HG02678 (cell line): Measurements from ENCODE around the gene LRRC47.

Experiments
- ATAC-seq: cut with Tn5 transposase; IDR thresholded peaks from one replicate; pipeline ENCODE4 v1.9.1; 2021; ENCODE audit warnings: mild to moderate bottlenecking, moderate library complexity; ENCODE audit not compliant: unreplicated experiment

The LRRC47 gene

DNA sequence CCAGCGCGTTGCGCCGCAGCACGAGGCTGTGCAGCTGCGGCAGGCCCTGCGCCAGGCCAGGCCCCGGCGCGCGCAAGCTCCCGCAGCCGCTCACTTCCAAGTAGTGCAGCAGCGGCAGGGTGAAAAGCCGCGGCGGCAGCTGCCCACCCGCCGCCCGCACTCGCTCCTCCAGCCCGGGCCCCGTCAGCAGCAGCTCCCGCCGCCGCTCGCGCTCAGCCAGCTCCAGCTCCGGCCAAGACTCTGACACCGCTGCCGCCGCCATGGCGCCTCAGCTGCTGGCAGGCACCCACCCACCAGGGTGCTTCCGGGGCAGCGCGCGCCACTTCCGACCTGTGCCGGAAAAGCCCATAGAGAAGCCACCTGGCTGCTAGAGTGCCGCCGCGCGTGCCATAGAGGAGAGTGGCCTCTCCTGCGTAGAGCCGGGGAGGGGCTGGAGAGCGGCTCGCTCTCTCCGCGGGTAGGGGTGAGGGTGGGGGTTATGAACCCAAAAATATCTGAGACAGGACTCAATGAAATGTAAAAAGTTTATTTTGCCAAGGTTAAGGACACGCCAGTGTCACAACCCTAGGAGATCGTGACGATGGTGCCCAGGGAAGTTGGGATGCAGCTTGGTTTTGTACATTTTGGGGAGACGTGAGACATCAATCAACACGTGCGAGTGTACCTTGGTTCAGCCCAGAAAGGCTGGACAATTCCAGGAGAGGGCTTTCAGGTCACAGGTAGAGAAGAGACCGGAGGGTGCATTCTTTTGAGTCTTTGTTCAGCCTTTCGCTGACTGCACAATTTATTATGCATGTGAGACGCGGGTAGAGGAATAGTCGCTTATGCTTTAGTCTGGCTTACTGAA is at the start of gene LRRC47:
Gene LRRC47, minus strand, starts transcription at position 284 of the 847 bp plus-strand sequence. Its CDS starts 22 bp downstream, at position 262.
- ATAC-seq = peak; percentile 98

DNA sequence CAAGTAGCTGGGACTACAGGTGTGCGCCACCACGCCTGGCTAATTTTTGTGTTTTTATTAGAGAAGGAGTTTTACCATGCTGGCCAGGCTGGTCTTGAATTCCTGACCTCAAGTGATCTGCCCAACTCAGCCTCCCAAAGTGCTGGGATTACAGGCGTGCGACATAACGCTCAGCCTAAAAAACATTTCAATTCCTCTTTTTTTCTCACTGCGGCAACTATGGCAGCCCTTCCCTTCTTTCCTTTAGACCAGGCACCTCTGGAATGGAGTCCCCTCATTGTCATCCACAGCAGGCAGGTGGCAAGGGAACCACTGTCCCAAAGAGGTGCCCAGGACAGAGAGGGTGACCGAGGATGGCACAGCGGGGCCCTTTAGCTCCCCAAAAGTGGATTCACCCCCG is 46.6 kb upstream of the LRRC47 start:
- ATAC-seq = no peak

DNA sequence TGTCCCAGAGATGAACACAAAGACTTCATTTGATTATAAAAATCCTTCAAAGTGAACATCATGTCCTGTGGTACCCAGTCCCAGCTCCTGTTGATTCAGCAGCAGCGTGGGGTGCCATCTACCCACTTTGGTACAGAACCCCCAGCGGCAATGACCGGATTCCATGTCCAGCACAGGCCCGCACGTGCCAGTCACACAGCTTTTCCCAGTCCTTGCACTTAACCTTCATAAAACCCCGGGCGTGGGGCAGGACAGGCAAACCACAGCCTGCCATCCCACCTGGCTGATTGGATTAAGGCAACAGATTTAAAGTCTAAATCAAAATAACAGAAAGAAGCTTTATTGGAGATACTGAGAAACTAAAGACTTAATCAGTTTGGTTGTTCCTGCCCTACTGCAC is 45.2 kb upstream of the LRRC47 start:
- ATAC-seq = no peak

DNA sequence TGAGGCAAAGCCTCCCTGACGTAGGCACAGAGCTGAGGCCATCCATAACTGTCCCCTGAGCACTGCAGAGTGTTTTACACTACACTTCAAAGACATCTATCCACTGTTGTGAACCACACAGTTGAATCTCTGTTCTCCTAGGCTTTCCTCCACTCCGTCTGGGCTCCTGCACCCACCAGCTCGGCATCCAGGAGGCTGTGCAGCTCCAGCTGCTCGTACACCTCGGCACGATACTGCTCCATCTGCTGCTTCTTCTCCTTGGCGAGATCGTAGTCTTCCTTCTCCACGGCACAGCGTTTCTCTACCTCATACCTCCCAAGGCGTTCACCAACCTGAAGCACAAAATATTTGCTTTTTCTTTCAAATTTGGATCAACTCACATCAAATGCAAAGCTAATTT is 42.5 kb upstream of the LRRC47 start:
- no peak for ATAC-seq

DNA sequence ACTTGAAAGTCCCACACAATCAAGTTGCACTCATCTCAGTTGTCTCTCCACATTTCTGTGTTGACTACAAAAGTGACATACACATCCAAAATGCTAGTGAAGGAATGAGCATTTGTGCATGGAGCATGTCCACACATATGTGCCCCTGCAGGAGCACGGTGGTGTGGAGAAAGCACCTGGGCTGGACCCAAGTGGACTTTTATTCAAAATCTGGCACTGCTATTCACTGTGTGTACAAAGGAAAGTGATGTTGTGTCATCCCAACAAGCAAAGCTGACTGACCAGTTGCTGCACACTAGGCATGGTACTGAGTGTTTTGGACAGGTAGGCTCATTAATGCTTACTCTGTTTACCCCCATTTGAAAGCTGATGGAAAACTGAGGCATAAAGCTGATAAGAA is 41.4 kb upstream of the LRRC47 start:
- no peak for ATAC-seq

DNA sequence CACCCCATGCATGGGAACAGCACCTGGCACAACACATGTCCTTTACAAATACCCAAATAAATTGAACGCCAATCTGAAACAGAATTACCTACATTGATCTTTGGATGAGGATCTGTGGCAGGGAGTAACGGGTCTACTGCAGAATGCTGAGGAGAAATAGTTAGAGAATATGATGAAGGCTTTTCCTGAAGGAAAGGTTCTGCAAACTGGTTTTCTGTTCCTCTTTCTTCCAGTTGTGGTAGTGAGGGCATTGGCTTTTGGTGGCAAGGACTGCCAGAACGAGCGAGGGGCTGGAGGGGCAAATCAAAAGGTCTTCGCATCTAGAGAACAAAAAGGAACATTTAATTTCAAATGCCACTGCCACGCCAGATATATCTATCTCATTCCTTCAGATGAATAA is 40.9 kb upstream of the LRRC47 start:
- no peak for ATAC-seq

DNA sequence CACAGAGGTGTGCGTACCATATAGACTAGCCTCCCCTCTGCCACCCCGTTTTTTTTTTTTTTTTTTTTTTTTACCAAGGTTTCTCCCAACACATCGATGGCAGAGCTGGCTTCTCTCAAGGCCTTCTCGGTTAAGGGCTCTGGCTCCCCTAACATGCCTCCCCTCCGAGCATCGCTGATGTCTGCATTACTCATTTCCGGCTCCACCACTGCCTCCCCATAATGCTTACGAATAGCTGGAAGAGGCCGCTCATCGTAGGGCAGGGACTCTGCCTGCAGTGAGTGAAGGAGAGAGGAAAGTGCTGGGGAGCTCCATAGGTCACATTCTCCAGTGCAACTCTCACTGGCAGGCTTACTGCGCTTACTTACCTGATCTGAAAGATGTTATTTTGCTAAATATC is 40.1 kb upstream of the LRRC47 start:
- ATAC-seq = no peak

DNA sequence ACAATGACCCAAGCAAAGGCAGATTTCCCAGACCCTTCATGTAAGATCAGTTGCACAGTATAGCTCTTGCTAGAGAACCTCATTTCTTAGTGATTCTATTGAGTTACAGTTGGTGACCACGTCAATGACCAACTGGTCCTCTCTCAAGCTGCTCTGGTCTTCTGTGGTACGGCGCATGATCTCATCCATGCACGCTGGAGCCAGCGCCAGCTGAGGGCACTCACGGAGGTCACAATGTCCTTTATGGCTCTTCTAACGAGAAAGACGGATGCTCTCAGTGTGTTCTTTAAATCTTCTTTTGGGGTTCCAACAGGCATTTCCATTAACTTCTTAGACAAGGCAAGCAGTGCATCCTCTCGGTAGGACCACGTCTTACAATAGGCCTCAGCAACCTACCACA is 38.4 kb upstream of the LRRC47 start:
- ATAC-seq = no peak

DNA sequence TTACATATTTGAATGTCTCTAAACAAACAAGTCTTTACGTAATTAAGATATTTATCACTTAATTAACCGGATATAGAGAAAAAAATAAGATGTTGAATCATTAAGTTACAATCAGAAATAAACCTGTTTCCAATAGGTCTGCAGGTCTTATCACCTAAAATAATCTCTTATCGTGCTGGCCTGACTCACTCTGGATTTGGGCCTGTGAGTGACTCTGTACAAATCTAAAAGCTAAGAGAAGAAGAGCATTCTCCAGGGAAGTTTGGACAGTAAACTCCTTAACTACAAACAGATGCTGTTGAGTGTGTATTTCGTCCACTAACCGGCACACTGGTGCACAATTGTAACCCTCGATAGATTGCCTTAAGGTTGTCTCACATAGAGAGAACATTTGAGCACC is 35.4 kb upstream of the LRRC47 start:
- no peak for ATAC-seq

DNA sequence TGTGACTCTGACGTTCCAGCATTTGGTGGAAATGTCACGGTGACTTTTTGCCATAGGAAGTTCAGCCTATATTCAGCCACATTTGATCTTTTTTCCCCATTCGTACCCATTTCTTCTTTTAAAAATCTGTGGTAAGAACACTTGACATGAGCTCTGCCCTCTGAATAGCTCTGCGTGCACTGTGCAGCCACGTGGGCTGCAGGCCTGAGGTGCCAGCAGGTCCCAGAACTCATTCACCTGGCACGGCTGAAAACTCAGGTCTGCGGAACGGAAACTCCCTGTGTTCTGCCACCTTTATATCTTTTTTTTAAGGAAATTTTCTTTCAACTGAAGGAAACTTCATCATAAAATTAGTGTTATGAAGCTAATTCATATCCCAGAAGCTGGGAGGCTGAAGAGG is 32.1 kb upstream of the LRRC47 start:
- ATAC-seq = no peak

DNA sequence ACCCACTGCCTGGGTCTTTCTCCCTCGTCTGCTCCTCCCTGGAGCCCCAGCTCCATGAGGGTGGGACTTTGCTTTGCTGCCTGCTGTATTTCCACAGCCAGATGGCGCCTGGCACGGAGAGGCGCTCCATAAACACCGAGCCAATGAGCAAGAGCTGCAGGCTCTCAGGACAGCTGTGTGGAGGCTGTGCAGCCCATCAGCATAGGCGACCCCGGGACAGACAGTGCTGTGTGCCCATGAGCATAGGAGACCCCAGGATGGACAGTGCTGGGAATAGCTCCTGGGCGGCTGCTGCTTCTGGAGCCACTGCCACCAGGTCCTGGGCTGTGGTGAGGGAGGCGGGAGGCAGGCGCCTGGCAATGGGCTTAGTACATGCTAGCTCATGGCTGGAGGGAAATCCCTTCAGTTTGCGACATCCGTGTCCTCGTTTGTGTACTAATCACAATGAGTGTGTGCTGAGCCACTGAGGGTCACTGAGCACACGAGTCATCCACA is 31.6 kb upstream of the LRRC47 start:
- ATAC-seq = no peak

DNA sequence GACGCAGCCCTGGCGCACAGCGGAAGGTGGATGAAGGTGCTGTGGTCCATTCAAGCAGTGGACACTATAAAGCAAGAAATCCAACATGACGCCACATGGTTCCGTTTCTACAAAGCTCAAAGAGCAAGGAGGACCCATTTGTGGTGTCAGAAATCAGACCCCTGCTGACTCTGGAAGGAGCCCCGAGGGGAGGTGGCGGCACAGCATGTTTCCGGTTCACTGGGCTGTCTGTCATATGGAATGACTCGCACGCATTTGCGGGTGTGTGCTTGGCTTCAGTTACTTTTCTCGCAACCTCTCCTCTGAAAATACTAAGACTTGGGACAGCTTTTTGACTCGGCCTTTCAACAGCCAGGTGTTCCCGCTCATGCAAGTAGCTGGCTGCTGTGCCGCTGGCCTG is 29.1 kb upstream of the LRRC47 start:
- ATAC-seq = no peak

DNA sequence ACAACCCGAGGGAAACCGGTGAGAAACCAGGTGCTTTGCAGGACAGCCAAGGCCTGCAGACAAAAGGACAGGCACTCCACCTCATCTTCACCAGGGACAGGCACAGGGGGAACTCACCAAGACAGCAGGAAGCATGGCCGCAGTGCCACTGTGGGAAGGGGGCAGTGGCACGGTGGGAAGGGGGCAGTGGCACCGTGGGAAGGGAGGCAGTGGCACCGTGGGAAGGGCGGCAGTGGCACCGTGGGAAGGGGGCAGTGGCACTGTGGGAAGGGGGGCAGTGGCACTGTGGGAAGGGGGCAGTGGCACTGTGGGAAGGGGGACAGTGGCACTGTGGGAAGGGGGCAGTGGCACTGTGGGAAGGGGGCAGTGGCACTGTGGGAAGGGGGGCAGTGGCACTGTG is 28.4 kb upstream of the LRRC47 start:
- no peak for ATAC-seq

DNA sequence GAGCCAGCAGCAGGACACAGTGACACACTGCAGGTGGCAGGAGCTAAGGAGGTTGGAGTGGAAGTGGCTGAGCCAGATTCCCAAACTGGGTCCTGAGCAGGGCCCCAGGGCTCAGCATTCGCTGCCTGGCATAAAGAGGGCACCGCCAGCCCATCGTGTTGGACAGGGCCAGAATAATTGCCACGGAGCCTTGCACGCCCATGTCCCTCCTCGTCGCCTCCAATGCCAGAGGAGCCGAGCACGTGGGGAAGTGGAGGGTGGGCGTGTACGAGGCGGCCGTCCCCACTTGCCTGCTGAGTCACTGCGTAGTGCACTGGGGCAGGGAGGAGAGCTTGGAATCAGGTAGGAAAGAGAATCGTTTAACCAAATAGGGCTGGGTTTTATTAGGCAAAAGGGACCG is 26.1 kb upstream of the LRRC47 start:
- ATAC-seq = no peak

DNA sequence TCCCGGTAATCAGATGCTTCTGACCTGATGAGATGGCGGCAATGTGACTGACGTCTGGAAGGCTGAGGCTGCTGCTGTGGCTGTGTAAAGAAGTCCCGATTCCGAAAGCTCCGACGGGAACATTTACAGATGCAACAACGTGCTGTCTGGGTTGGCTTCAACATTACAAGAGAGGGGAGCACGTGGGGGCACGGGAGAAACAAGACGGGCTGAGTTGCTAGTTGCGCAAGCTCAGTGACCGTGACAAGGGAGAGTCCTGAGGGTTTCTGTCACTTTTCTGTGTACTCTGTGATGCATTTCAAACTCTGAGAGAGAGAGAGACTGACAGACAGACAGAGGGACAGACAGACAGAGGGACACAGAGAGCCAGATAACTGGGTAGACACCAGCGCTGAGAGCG is 25.6 kb upstream of the LRRC47 start:
- no peak for ATAC-seq

DNA sequence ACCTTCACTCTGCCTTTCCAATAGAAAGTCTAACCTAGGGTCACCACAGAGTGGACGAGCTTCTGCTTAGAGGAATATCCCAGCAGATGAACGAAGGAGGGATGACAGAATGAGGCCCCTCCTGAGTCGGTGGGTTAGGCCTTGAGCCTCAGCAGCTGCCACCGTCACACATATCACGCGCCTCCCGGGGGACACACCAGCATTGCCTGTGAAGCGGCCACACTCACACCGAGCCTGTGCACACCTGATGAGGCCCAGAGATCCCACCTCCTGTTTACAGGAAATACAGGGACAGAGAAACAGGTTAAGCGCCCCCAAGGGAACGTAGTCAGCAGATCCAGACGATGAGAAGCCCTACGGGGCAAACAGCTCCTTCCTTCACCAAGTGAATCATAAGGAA is 25.1 kb upstream of the LRRC47 start:
- ATAC-seq = no peak

DNA sequence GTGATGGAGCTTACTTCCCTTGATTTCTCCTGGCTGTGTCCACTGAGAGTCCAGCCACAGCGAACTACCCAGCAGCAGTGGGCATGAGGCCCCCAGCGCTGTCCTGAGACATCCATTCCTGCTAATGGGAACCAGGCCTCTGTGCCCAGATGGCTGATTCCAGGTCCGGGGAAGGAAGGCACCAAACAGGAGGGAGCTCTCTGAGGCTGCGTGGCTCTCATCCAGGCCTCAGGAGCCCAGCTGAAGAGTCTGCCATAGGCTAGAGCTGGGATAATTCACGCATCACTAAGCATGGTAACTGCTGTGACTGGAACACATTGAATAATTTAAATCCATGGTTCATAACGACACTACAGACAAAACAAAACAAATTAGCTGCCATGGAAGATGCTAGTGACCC is 24.7 kb upstream of the LRRC47 start:
- no peak for ATAC-seq

DNA sequence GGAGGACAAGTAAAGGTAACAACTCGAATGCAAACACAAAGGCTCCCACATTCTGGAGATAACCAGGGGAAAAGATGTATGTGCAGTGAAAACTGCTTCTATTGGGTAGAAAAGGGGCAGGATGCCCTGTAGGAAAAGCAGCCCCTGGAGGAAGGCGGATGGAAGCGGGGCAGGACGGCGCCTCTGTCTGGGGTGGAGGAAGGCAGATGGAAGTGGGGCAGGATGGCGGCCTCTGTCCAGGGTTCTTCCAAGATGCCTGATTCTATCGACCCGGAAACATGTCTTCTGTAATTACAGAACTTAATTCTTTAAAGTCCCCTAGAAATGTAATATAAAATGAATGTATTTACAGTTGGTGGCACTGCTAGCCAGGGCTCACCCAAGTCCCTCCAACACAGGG is 24.0 kb upstream of the LRRC47 start:
- no peak for ATAC-seq

DNA sequence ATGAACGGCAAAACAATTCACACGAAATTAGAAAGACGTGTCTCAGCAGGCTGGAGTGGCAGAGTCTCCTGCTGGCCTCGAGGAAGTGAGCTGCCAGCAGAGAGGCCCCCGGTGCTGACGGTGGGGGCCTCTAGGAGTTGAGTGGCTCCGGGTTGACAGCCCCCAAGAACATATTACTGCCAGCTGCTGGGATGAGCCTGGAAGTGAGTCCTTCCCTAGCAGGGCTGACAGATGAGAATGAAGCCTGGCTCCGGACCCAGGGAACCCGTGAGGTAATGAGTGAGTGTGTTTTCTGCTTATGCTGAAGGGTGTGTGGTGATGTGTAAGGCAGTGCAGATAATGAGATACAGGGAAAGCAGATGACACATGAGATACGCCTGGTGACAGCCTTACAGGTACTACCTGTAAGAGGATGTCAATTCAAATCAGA is 23.5 kb upstream of the LRRC47 start:
- ATAC-seq = no peak

DNA sequence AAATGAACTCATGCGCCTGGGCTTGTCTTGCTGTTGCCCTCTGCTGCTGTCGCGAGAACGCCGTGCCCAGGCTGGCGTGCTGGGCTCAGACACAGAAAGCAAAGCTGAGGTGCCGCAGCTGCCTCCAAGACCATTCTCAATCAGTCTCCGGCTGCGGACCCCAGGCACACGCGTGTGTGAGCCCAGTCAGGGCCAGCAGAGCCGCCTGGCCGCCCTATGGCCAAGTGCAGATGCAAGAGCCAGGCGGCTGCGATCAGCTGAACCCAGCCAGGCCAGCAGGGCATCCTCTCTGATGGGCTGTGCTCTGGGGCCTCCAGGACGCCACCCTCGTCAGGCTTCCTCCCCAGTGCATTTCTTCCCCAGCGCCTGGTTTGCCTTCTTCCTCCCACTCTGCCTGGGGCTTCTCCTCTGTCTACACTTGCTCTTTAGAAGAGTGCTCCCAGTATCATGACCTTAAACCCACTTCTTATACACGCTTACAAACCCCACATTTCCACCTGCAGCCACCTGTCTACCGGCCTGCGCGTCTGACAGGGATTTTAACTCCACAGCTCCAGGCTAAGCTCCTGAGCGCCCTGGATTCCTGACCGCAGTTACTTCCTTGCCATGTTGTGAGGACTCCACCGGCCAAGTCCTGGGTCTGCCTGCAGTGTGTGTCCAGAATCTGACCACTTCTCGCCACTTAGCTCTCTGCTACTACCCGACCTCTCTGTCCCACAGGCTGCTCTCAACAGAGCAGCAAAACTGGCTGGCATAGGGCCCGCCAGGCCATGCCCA is 21.7 kb upstream of the LRRC47 start:
- ATAC-seq = no peak

DNA sequence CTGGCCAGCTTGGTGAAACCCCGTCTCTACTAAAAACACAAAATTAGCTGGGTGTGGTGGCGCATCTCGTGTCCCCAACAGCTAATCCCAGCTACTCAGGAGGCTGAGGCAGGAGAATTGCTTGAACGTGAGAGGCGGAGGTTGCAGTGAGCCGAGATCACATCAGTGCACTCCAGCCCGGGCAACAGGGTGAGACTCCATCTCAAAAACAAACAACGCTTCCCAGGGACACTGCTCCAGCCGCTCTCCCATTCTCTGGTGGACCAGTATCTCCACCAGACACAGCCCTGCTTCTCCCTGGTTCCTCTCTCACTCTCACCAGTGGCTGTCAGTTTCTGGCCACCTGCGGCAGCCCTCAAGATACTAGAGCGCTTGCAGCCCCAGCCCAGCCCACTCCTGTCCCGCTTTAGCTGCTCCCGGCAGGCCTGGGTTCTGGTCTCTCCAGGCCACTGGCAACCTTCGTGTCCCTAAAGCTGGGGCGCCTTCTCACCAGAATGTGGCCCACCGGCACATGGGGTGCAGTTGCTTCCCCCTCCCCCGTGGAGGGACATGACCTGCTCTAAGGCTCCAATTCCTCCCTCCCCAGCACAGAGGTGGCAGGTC is 20.9 kb upstream of the LRRC47 start:
- no peak for ATAC-seq
